Activated CD4-positive, alpha-beta T cell treated with anti-CD3 and anti-CD28 coated beads, Interleukin-2, amount 50 U/mL, for 4 hours (primary cell): ENCODE data around the gene ARID1B.
A peak's percentile ranks its signal among the peaks of the same experiment; 100 is the strongest.
"Not testable (repeated sequence)": the region's sequence is repeated elsewhere in the genome, so short reads cannot be mapped to it uniquely, and the experiment has no call there.

Experiments used
- DNase-seq, 2 experiments: peaks; one replicate each; pipeline ENCODE4 v3.0.0-alpha.2; 2020

The ARID1B gene

GRCh38 chr6:156972145-156972544 lies 195.0 kb downstream of the ARID1B start:
- DNase-seq: no peak

- DNase-seq: no peak
Observed at GRCh38 chr6:156974830-156975261, 197.7 kb downstream of the ARID1B start.

GRCh38 chr6:156975414-156975813 lies 198.2 kb downstream of the ARID1B start:
- DNase-seq: no peak

GRCh38 chr6:156976216-156977127 lies 199.3 kb downstream of the ARID1B start:
- DNase-seq: peak; percentile 5 to 18

GRCh38 chr6:156977527-156978291 lies 200.5 kb downstream of the ARID1B start:
- no peak for DNase-seq

- DNase-seq: no peak
Observed at GRCh38 chr6:156978948-156979347, 201.8 kb downstream of the ARID1B start.

- DNase-seq: no peak
Observed at GRCh38 chr6:156980515-156980914, 203.3 kb downstream of the ARID1B start.

- DNase-seq: no peak
Observed at GRCh38 chr6:156980948-156981347, 203.8 kb downstream of the ARID1B start.

GRCh38 chr6:156982168-156982567 lies 205.0 kb downstream of the ARID1B start:
- no peak for DNase-seq

GRCh38 chr6:156982864-156983263 lies 205.7 kb downstream of the ARID1B start:
- DNase-seq: not testable (repeated sequence)

GRCh38 chr6:156984178-156984738 lies 207.1 kb downstream of the ARID1B start:
- no peak for DNase-seq

- DNase-seq: no peak
Observed at GRCh38 chr6:156985309-156985708, 208.1 kb downstream of the ARID1B start.

- DNase-seq: no peak
Observed at GRCh38 chr6:156988276-156989158, 211.3 kb downstream of the ARID1B start.

GRCh38 chr6:156989159-156989806 lies 212.1 kb downstream of the ARID1B start:
- DNase-seq: no peak

GRCh38 chr6:156992020-156992804 lies 215.0 kb downstream of the ARID1B start:
- DNase-seq: no peak

GRCh38 chr6:156993713-156994112 lies 216.5 kb downstream of the ARID1B start:
- DNase-seq: no peak

- no peak for DNase-seq
Observed at GRCh38 chr6:156994215-156995076, 217.3 kb downstream of the ARID1B start.

GRCh38 chr6:156995502-156995901 lies 218.3 kb downstream of the ARID1B start:
- no peak for DNase-seq

- no peak for DNase-seq
Observed at GRCh38 chr6:156996265-156996664, 219.1 kb downstream of the ARID1B start.

GRCh38 chr6:156998794-156999330 lies 221.7 kb downstream of the ARID1B start:
- DNase-seq: no peak
